ENCODE measurements around the gene SORCS3.

DNA sequence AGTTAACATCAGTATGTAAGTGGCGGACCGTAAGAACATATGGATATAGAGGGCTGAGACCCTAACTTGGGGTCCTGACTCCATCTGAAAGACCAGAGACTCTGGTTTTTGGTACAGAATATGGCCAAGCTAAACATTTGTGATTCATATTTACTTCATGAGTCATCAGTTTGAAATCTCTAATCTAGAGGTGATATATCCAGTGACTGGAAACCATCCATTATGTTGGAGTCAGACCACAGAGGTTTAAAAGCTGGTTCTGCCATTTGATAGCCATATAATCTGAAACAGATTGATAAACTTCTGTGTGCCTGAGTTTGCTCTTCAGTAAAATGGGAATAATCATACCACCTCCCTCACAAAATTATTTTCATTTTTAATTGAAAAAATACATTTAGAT, 505.3 kb downstream of the SORCS3 start:
- TF ChIP-seq POLR2A (IDR thresholded peaks at IDR 0.05; ENCODE audit: borderline replicate concordance, extremely low read depth, insufficient read depth, insufficient read length) (no peak), EZH2 (IDR thresholded peaks at IDR 0.05) (no peak), POLR2AphosphoS5 (IDR thresholded peaks at IDR 0.05; ENCODE audit: low read depth, low read length) (no peak), SP1 (IDR thresholded peaks at IDR 0.05; ENCODE audit: low read depth) (no peak), ZNF274 (IDR thresholded peaks at IDR 0.05; ENCODE audit: low read depth, low read length) (no peak), EZH2phosphoT487 (IDR thresholded peaks at IDR 0.05; ENCODE audit: borderline replicate concordance) (no peak)
- TF ChIP-seq, protein P1, sequence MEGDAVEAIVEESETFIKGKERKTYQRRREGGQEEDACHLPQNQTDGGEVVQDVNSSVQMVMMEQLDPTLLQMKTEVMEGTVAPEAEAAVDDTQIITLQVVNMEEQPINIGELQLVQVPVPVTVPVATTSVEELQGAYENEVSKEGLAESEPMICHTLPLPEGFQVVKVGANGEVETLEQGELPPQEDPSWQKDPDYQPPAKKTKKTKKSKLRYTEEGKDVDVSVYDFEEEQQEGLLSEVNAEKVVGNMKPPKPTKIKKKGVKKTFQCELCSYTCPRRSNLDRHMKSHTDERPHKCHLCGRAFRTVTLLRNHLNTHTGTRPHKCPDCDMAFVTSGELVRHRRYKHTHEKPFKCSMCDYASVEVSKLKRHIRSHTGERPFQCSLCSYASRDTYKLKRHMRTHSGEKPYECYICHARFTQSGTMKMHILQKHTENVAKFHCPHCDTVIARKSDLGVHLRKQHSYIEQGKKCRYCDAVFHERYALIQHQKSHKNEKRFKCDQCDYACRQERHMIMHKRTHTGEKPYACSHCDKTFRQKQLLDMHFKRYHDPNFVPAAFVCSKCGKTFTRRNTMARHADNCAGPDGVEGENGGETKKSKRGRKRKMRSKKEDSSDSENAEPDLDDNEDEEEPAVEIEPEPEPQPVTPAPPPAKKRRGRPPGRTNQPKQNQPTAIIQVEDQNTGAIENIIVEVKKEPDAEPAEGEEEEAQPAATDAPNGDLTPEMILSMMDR (IDR thresholded peaks at IDR 0.05 in 2 of 3, conservative IDR thresholded peaks at IDR 0.05 in 1 of 3; ENCODE audit: borderline replicate concordance in 1 of 3, insufficient read depth in 1 of 3, low read depth in 2 of 3, low read length in 2 of 3), result no peak
- TF ChIP-seq, protein P2, sequence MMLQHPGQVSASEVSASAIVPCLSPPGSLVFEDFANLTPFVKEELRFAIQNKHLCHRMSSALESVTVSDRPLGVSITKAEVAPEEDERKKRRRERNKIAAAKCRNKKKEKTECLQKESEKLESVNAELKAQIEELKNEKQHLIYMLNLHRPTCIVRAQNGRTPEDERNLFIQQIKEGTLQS (IDR thresholded peaks at IDR 0.05), result no peak
